Mononuclear cell (primary cell): ENCODE data around the gene ATF6. TPM values are rescaled to one million over a fixed set of nuclear protein-coding genes. Genes with fewer than 3 reads are reported as not detected.
"Not testable (repeated sequence)": the region's sequence is repeated elsewhere in the genome, so short reads cannot be mapped to it uniquely, and the experiment has no call there.

Source experiments
- H3K27me3 ChIP-seq: 2 replicates; pipeline ENCODE4 v1.6.0; 2011; ENCODE audit warnings: low read length, control low read depth; ENCODE audit not compliant: insufficient read depth
- H3K4me1 ChIP-seq: 2 replicates; pipeline ENCODE4 v1.5.1; 2011; ENCODE audit warnings: mild to moderate bottlenecking, low read length, control low read depth; ENCODE audit not compliant: insufficient read depth
- H3K4me3 ChIP-seq: 2 replicates; pipeline ENCODE4 v1.5.1; 2011; ENCODE audit warnings: mild to moderate bottlenecking, low read length, moderate library complexity
- H3K9me3 ChIP-seq: 2 replicates; pipeline ENCODE4 v1.5.1; 2011; ENCODE audit warnings: low read depth, mild to moderate bottlenecking, control low read depth, low read length
- total RNA-seq: library from RNA; depleted of rRNA; stranded (reverse); fragments of >200 nt; gene quantifications from one replicate; pipeline ENCODE4 v1.2.3, GENCODE V29; 2012

The ATF6 gene
- total RNA-seq = 27.5 TPM

DNA sequence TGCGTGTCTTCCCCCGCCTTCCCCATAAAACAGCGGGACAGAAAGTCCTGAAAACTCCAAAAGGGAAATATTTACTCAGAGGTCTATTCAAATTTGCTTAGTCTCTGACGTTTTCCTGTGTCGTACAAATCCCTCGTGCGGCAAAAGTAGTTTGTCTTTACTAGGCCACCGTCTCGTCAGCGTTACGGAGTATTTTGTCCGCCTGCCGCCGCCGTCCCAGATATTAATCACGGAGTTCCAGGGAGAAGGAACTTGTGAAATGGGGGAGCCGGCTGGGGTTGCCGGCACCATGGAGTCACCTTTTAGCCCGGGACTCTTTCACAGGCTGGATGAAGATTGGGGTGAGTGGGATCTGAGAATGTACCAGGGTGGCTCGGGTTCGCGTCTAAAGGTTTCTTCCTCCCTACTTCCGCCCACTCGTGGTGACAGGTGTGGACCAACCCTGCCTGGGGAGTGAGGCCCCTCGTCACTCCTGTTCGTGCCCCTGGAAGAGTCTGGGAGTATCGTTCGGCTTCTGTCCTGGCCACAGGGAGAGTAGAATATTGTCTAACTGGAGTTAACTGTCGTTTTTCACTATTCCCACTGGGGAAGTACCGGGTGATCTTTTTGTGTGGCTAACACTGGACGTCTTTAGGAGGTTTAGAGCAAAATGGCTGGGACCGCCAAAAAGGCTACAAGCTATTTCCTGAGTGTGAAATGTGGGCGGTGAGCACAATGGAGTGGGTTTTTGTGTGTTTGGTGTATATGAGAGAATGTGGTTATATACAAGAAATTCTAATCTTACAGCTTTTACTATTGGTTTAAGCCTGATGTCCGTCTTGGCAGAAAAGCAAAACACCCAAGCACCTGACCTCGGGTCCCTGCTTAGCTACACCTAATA lies at the start of gene ATF6:
Gene ATF6, plus strand, starts transcription at position 219 of the 880 bp plus-strand sequence. Its CDS starts 41 bp downstream, at position 260.
- peaks cover 54% of the 10 kb centered on the region for H3K4me1 ChIP-seq

DNA sequence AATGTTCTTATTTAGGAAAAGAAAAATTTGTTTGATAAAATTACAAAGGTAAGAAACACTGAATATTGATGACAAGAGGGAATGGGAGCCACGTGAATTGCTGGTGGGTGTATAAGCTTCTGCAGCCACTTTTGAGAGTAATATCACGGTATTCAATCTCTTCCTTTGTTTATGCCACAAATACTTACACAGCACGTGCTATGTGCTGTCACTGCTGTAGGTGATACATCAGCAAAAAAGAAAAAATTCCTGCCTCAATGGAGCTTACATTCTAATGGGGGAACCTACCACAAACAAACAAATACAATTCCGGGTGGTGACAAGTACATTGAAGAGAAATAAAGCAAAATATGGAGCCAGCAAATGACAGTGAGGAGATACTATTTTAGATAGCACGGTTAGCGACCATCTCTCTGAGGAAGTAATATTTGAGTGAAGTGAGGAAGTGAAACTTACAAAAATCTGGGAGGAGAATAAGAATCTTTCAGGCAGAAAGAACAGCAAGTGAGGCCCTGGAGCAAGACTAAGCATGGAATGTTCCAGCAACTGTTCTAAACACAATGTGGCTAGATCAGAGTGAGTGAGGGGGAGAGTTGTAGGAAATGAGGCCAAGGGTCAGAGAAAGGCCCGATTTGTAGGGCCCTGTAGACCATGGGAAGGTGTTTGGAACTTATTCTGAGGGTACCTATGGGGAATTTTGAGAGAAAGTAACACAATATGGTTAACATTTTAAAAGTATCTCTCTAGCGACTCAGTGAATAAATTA lies 47.4 kb upstream of the ATF6 start:
- H3K4me1 ChIP-seq = peaks cover 56% of the 10 kb centered on the region
- no peaks in the 10 kb centered on the region for H3K9me3 ChIP-seq
- H3K4me3 ChIP-seq = no peak overlapping the region
- peaks cover 33% of the 10 kb centered on the region for H3K27me3 ChIP-seq

More for the DNA sequence above, at the start of gene ATF6:
- H3K4me3 ChIP-seq = peak within 1 kb of the TSS; percentile 82
- no peaks in the 10 kb centered on the region for H3K27me3 ChIP-seq
- no peaks in the 10 kb centered on the region for H3K9me3 ChIP-seq

DNA sequence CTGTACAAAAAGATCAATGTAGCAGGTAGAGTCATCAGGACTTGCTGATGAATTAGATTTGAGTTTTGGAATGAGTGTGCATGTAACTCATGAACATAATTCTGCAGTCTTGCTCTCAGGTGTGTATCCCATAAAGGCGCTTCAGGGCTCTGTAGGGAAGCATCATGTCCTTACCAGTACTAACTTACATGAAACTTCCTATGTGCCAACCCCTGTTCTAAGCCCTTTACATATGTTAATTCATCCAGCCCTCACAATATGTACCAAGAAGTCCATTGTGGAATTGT lies 46.9 kb upstream of the ATF6 start:
- no peaks in the 10 kb centered on the region for H3K9me3 ChIP-seq
- H3K4me1 ChIP-seq = peaks cover 56% of the 10 kb centered on the region
- H3K4me3 ChIP-seq = no peak overlapping the region
- peaks cover 36% of the 10 kb centered on the region for H3K27me3 ChIP-seq

DNA sequence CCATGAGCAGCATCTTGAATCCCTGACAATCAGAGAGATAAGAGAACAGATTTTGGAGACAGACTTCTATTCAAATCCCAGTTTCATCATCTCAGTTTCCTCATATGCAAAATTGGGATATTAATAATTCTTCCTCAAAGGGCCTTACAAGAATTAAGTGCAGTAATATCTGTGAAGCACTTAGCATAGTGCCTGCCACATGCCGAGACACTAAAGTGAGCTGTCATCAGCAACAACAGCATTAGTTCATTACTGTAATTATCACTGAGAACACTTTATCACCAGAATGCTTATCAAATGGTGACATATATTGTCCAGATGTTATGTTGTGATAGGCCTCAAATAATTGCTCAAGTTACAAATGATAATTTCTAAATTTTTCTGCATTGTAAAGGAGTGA lies 45.7 kb upstream of the ATF6 start:
- Histone ChIP-seq H3K4me1 (peaks cover 59% of the 10 kb centered on the region), H3K27me3 (peaks cover 38% of the 10 kb centered on the region), H3K4me3 (no peak overlapping the region), H3K9me3 (no peaks in the 10 kb centered on the region)

GRCh38 chr1:161720956-161721737 lies 45.0 kb upstream of the ATF6 start, which contains the start of gene FCRLB:
TSS of gene FCRLB (plus strand) at chr1:161721544. CDS start at chr1:161722673, 1,129 bp downstream.
- Histone ChIP-seq H3K27me3 (peaks cover 37% of the 10 kb centered on the region), H3K4me1 (peaks cover 66% of the 10 kb centered on the region)

GRCh38 chr1:161721738-161722343 lies 44.3 kb upstream of the ATF6 start:
- Histone ChIP-seq H3K4me3 (no peak overlapping the region), H3K9me3 (no peaks in the 10 kb centered on the region), H3K27me3 (peaks cover 32% of the 10 kb centered on the region), H3K4me1 (peaks cover 72% of the 10 kb centered on the region)

More at GRCh38 chr1:161720956-161721737, 45.0 kb upstream of the ATF6 start, which contains the start of gene FCRLB:
- Histone ChIP-seq H3K9me3 (no peaks in the 10 kb centered on the region), H3K4me3 (no peak within 1 kb of the TSS)

DNA sequence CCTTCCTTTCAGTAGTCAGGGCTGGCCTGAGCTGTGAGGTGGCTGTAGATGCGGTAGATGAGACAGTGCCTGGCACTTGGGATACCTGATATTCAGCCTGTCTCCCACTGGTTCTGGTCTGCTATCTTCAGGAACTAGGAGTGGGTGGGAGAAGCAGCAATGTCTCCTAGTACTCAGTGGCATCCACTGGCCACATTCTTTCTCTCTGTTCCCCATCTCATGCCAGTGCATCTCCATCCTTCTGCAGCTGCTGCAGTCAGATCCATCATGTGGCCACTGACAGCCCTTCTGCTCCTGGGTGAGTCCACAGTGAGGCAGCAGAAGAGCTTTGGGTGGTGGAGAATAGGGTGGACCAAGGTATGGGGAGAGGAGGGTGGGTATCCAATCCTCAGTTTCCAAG lies 43.7 kb upstream of the ATF6 start:
- Histone ChIP-seq H3K9me3 (no peaks in the 10 kb centered on the region), H3K27me3 (peaks cover 29% of the 10 kb centered on the region), H3K4me1 (peaks cover 72% of the 10 kb centered on the region), H3K4me3 (no peak overlapping the region)

- Histone ChIP-seq H3K4me1 (peaks cover 69% of the 10 kb centered on the region), H3K4me3 (no peak overlapping the region), H3K27me3 (peaks cover 39% of the 10 kb centered on the region), H3K9me3 (no peaks in the 10 kb centered on the region)
These were observed 42.5 kb upstream of the ATF6 start for GRCh38 chr1:161723459-161724141.

DNA sequence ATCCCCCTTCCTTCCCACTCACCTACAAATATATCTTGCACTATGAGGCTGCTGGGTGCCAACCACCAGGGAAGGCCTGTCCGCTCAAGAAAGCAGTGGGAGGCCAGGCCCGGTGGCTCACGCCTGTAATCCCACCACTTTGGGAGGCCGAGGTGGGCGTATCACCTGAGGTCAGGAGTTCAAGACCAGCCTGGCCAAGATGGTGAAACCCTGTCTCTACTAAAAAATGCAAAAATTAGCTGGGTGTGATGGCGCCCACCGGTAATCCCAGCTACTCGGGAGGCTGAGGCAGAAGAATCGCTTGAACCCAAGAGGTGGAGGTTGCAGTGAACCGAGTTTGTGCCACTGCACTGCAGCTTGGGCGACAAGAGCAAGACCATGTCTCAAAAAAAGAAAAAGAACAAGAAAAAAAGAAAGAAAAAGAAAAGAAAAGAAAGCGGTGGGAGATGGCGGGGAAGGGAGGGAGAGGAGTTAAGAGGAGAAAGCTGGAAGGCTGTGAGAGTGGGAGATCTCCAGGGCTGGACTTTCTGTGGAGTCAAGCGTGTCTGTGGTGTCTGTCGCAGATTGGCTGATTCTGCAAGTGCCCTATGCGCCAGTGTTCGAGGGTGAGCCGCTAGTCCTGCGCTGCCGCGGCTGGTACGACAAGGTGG lies 40.7 kb upstream of the ATF6 start:
- H3K9me3 ChIP-seq = not testable (repeated sequence)
- Histone ChIP-seq H3K27me3 (peaks cover 48% of the 10 kb centered on the region), H3K4me3 (peak overlapping the region; percentile 49), H3K4me1 (peaks cover 63% of the 10 kb centered on the region)

- H3K4me3 ChIP-seq = peak overlapping the region; percentile 49
- peaks cover 52% of the 10 kb centered on the region for H3K27me3 ChIP-seq
- H3K9me3 ChIP-seq = no peaks in the 10 kb centered on the region
- H3K4me1 ChIP-seq = peaks cover 65% of the 10 kb centered on the region
These were observed 40.1 kb upstream of the ATF6 start for GRCh38 chr1:161725908-161726472.

GRCh38 chr1:161726473-161727255 lies 39.5 kb upstream of the ATF6 start:
- no peaks in the 10 kb centered on the region for H3K9me3 ChIP-seq
- peak overlapping the region; percentile 49 for H3K4me3 ChIP-seq
- peaks cover 58% of the 10 kb centered on the region for H3K27me3 ChIP-seq
- peaks cover 58% of the 10 kb centered on the region for H3K4me1 ChIP-seq

- peaks cover 51% of the 10 kb centered on the region for H3K4me1 ChIP-seq
- peaks cover 60% of the 10 kb centered on the region for H3K27me3 ChIP-seq
- H3K4me3 ChIP-seq = peak overlapping the region; percentile 47
These were observed 38.7 kb upstream of the ATF6 start for GRCh38 chr1:161727256-161727924.

More at GRCh38 chr1:161727256-161727924, 38.7 kb upstream of the ATF6 start:
- no peaks in the 10 kb centered on the region for H3K9me3 ChIP-seq
